Epithelial cell of esophagus (primary cell): Measurements from ENCODE around the gene FADS6.

Experiments used
- DNase-seq: peaks from one replicate; pipeline ENCODE4 v3.0.0; 2010; ENCODE audit warnings: low read depth
- H3K4me3 ChIP-seq: 2 replicates; pipeline ENCODE4 v1.5.1; 2011; ENCODE audit warnings: mild to moderate bottlenecking, low read length, control low read depth
- TF ChIP-seq, protein P1 (sequence below): IDR thresholded peaks from 2 replicates; pipeline ENCODE4 v1.5.1; 2011; ENCODE audit warnings: low read depth, mild to moderate bottlenecking, low read length, control low read depth, inconsistent platforms; ENCODE audit not compliant: insufficient read depth; ENCODE audit errors: missing control alignments

Gene FADS6

DNA sequence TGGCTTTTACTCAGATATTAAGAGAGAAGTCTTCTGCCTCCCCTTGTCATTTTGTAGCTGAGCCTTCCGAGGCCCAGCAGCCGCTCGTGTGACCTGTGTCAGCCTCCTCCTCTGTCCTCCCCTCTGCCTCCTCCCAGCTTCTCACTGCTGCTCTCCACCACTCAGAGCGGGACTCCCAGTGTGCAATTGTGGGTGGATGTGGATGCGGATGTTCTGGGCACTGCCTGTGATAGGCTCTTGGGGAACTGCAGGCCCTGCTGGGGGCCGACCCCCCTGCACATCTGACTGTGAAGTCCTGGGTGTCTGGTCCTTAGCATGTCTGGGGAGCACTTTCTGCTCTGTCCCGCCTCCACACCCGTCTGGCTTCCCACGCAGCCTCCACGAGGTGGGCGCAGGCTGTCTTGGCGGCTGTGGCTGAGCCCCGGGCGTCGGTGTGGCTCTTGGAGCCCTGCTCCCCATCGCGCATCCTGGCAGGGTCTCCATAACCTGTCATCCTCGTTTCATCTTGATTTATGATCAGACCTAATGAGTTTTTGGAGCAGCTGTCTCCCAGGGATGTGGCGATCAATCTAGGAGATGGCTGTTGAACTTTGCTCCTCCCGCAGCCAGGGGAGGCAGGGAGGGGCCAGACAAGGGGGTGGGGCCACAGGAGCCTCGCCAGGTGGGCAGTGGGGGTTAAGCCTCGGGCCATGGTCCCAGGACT is 61.8 kb downstream of the FADS6 start:
- H3K4me3 ChIP-seq = no peak overlapping the region
- TF ChIP-seq, protein P1, sequence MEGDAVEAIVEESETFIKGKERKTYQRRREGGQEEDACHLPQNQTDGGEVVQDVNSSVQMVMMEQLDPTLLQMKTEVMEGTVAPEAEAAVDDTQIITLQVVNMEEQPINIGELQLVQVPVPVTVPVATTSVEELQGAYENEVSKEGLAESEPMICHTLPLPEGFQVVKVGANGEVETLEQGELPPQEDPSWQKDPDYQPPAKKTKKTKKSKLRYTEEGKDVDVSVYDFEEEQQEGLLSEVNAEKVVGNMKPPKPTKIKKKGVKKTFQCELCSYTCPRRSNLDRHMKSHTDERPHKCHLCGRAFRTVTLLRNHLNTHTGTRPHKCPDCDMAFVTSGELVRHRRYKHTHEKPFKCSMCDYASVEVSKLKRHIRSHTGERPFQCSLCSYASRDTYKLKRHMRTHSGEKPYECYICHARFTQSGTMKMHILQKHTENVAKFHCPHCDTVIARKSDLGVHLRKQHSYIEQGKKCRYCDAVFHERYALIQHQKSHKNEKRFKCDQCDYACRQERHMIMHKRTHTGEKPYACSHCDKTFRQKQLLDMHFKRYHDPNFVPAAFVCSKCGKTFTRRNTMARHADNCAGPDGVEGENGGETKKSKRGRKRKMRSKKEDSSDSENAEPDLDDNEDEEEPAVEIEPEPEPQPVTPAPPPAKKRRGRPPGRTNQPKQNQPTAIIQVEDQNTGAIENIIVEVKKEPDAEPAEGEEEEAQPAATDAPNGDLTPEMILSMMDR = no peak
- DNase-seq = no peak

DNA sequence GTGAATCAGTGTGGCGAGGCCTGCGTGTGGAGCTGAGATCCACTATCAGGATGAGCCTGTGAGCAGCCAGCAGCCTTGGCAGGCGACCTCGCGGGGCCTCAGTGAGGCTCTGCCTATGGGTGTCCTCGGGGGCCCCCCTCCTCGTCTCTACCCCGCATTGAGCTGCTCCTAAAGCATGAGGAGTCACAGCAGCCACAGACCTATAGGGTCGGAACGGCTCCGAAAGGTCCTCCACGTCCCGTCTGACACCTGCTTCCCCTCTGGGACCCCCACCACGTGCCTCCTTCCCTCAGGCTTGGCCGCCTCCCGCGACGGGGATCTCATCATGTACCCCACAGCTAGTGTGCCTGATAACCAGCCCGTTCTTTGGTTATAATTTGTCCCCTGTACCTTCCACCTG is 62.6 kb downstream of the FADS6 start:
- H3K4me3 ChIP-seq = no peak overlapping the region
- no peak for DNase-seq
- TF ChIP-seq, protein P1 = no peak

GRCh38 chr17:74827800-74828199 is 65.6 kb downstream of the FADS6 start:
- H3K4me3 ChIP-seq = no peak overlapping the region
- TF ChIP-seq, protein P1 = no peak
- no peak for DNase-seq
